ENCODE results near the gene SLC43A2. TPM values are rescaled to one million over a fixed set of nuclear protein-coding genes. Genes with fewer than 3 reads are reported as not detected.

Gene SLC43A2
- 12.6 TPM for total RNA-seq (2021; ENCODE audit: unreplicated experiment)
- polyA plus RNA-seq (2012) = 10.0 and 12.0 TPM in 2 replicates
- percentile 45 among the genes with signal in this experiment for Bru-seq, nascent RNA
- BruChase-seq, experiment 1, labeled RNA remaining after a 6-hour chase = percentile 45 among the genes with signal in this experiment
- percentile 44 among the genes with signal in this experiment for BruChase-seq, experiment 2, labeled RNA remaining after a 2-hour chase
- long read RNA-seq, full-length matches to known transcripts = 5 of 26 reads
- long read RNA-seq, partial matches to known transcripts = 5 of 26 reads
- long read RNA-seq, other reads (novel, unspliced or antisense) = 16 of 26 reads

- intact Hi-C loops (cut with micrococcal nuclease) = no loop called here
Measured at GRCh38 chr17:1627982-1628855, at the start of gene SLC43A2. Gene SLC43A2 (minus strand): TSS chr17:1628834. CDS start chr17:1627874, 960 bp downstream.

More at GRCh38 chr17:1627982-1628855, at the start of gene SLC43A2:
- Histone ChIP-seq H3K4me3 (replicated peaks in 1 of 2; ENCODE audit: low read depth in 1 of 2, low read length in 2 of 2) (peak within 1 kb of the TSS; percentile 85 to 93), H2AFZ (ENCODE audit: low read depth, low read length, poor library complexity, severe bottlenecking) (peak within 1 kb of the TSS; percentile 82), H3K9me3 (ENCODE audit: control insufficient read depth in 1 of 2, insufficient read depth in 1 of 2, low read depth in 1 of 2, low read length in 2 of 2) (no peaks in the 10 kb centered on the region), H3K9me2 (ENCODE audit: insufficient read depth) (no peaks in the 10 kb centered on the region), H3K9ac (ENCODE audit: low read length) (peak within 1 kb of the TSS; percentile 92), H3K27ac (ENCODE audit: low read depth, low read length) (peak within 1 kb of the TSS; percentile 65), H3K4me1 (ENCODE audit: control insufficient read depth in 1 of 2, insufficient read depth in 2 of 2, low read length in 2 of 2) (peaks cover 13 to 41% of the 10 kb centered on the region in 2 experiments), H3K79me2 (ENCODE audit: insufficient read depth, low read length) (no peaks in the 10 kb centered on the region), H3K36me3 (ENCODE audit: control insufficient read depth in 1 of 2, insufficient read depth in 2 of 2, low read length in 2 of 2) (no peaks in the 10 kb centered on the region), H3K4me2 (ENCODE audit: low read length) (peak within 1 kb of the TSS; percentile 100), H4K20me1 (ENCODE audit: insufficient read depth) (no peaks in the 10 kb centered on the region), H3K27me3 (ENCODE audit: insufficient read depth, low read length) (no peaks in the 10 kb centered on the region)
- DNase-seq (ENCODE audit: low read depth, low spot score) (peak; percentile 48), ATAC-seq (peak; percentile 85)
- ChIA-PET POLR2A (interaction anchor here (1.0 to 3.8 kb wide), 5 partner anchors 10 to 165 kb away, joined by 3 to 16 read pairs (median 5); partner anchors contain the start of gene RILP), CTCF (interaction anchor here (0.6 to 3.6 kb wide), 5 partner anchors 11 to 237 kb away, joined by 3 to 113 read pairs (median 22); partner anchors contain the start of gene RILP), RAD21 (ENCODE audit: low non-redundant PET in 1 of 2, low total read pairs in 2 of 2, uncharacterized antibody in 2 of 2, unreplicated experiment in 2 of 2) (interaction anchor here (2.2 to 2.5 kb wide), 2 partner anchors 54 kb away, joined by 23 to 25 read pairs; no protein-coding TSS in a partner anchor)
- no TSS peak for BruUV-seq (replicated peaks)
- TF ChIP-seq ATF3 (IDR thresholded peaks at IDR 0.05) (no peak), MAX (IDR thresholded peaks at IDR 0.05) (peak; percentile 55; the same call in 1 of the 2 replicates), ZFX (IDR thresholded peaks at IDR 0.05) (0 out of 2 replicates have a peak, but pooled peaks have one; percentile 6), RAD21 (IDR thresholded peaks at IDR 0.05; ENCODE audit: low read depth) (no peak), POLR2AphosphoS5 (IDR thresholded peaks at IDR 0.05; ENCODE audit: low read depth, low read length) (peak; percentile 28; the same call in 1 of the 2 replicates), ZNF274 (IDR thresholded peaks at IDR 0.05; ENCODE audit: low read depth, low read length) (no peak), TCF7L2 (IDR thresholded peaks at IDR 0.05; ENCODE audit: borderline replicate concordance, extremely low read depth, insufficient read depth, insufficient read length) (no peak)
